NB4 (cell line): ENCODE measurements around the gene UBL7.

Source experiments
- DNase-seq: peaks from one replicate; pipeline ENCODE4 v3.0.0; 2010; ENCODE audit warnings: low read depth
- H3K4me3 ChIP-seq: one replicate; pipeline ENCODE4 v1.5.1; 2011; ENCODE audit warnings: mild to moderate bottlenecking, low read depth, low read length, moderate library complexity
- MYC ChIP-seq: IDR thresholded peaks from 2 replicates; pipeline ENCODE4 v1.6.1; 2011; ENCODE audit warnings: low read depth, low read length
- POLR2A ChIP-seq: IDR thresholded peaks from 2 replicates; pipeline ENCODE4 v1.6.1; 2011; ENCODE audit warnings: mild to moderate bottlenecking; ENCODE audit not compliant: insufficient read length; ENCODE audit errors: extremely low read depth
- TF ChIP-seq, protein P1 (sequence below): IDR thresholded peaks from one replicate; pipeline ENCODE4 v1.5.1; 2012; ENCODE audit warnings: low read depth, low read length
- TF ChIP-seq, protein P2 (sequence below): IDR thresholded peaks from 2 replicates; pipeline ENCODE4 v1.6.1; 2011; ENCODE audit warnings: low read depth, low read length

The UBL7 gene

DNA sequence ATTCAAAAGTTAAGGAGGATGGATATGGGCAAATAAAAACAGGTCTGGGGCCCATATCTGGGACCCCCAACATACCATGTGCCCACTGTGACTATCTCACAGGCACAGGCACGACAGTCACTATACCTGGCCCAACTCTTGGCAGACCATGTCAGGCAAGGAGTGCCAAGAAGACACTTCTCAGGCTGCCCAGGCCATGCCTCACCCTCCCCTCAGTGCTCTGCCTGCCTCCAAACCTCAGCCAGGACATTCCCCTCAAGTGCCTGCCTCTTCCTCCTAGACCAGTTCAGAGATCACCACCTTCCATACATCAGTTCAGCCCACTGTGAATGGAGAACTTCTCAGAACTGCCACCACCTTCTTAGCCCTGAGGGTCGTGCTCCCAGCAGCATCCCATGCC is 22.8 kb downstream of the UBL7 start:
- no peak overlapping the region for H3K4me3 ChIP-seq
- no peak for DNase-seq
- no peak for TF ChIP-seq MYC
- TF ChIP-seq, protein P1, sequence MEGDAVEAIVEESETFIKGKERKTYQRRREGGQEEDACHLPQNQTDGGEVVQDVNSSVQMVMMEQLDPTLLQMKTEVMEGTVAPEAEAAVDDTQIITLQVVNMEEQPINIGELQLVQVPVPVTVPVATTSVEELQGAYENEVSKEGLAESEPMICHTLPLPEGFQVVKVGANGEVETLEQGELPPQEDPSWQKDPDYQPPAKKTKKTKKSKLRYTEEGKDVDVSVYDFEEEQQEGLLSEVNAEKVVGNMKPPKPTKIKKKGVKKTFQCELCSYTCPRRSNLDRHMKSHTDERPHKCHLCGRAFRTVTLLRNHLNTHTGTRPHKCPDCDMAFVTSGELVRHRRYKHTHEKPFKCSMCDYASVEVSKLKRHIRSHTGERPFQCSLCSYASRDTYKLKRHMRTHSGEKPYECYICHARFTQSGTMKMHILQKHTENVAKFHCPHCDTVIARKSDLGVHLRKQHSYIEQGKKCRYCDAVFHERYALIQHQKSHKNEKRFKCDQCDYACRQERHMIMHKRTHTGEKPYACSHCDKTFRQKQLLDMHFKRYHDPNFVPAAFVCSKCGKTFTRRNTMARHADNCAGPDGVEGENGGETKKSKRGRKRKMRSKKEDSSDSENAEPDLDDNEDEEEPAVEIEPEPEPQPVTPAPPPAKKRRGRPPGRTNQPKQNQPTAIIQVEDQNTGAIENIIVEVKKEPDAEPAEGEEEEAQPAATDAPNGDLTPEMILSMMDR: no peak
- TF ChIP-seq, protein P2, sequence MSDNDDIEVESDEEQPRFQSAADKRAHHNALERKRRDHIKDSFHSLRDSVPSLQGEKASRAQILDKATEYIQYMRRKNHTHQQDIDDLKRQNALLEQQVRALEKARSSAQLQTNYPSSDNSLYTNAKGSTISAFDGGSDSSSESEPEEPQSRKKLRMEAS: no peak
- no peak for TF ChIP-seq POLR2A

DNA sequence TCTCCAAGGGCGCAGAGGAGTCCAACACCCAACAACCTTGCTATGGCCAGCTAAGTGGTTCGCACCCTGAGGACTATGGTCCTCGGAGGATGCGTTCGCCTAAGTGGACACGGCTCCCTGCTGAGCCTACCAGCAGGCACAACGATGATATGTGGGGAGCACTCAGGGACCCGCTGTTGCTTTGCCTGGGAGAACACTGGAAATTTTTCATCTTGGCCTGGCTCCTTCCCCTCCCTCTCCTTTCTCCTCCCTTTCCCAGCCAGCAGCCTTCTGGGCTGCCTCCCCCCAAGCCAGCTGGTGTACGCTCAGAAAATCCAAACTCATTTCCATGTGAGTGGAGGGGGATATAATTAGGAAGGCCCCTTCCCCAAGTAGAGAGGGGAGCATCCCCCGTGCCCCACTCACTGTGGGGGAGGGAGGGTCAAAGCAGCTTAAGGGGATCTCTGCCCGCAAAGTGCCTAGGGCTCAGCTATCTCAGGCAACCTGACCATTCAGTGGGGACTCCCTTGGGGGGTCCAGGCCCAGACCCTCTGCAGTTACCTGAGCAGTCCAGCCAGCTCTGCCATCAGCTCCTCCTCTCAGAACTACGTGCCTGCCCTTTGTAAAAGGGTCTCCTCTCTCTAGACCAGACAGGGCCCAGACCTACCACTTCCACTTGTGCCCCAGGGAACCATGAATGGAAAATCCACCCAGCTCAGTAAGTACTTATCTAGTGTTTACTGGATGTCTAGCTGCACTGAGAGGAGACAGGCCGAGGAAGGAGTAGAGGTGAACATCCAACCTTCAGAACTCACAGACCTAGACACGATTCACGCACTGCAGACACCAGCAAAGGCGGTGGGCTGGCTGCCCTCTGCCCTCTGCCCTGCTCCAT is 26.5 kb downstream of the UBL7 start:
- TF ChIP-seq MYC (no peak), POLR2A (no peak)
- TF ChIP-seq, protein P2: no peak
- TF ChIP-seq, protein P1: no peak
- H3K4me3 ChIP-seq: peak overlapping the region; percentile 55
- no peak for DNase-seq

- peak within 1 kb of the TSS; percentile 70 for H3K4me3 ChIP-seq
- DNase-seq: peak; percentile 92
- TF ChIP-seq MYC: peak; percentile 78
- TF ChIP-seq, protein P1: no peak
- TF ChIP-seq, protein P2: peak; percentile 60; the same call in 1 of the 2 replicates
- TF ChIP-seq POLR2A: peak; percentile 85
Measured at GRCh38 chr15:74433592-74434262, 27.2 kb downstream of the UBL7 start, which contains the start of gene SEMA7A. Gene SEMA7A, minus strand, starts transcription at chr15:74433958. Its CDS starts 40 bp downstream, at chr15:74433918.

- peak overlapping the region; percentile 70 for H3K4me3 ChIP-seq
- TF ChIP-seq, protein P2: peak; percentile 65
- TF ChIP-seq MYC: peak; percentile 26
- no peak for TF ChIP-seq POLR2A
- TF ChIP-seq, protein P1: no peak
- peak; percentile 42 for DNase-seq
Measured at GRCh38 chr15:74432968-74433591, 27.9 kb downstream of the UBL7 start.

GRCh38 chr15:74432271-74432967 is 28.5 kb downstream of the UBL7 start:
- TF ChIP-seq, protein P2: no peak
- TF ChIP-seq POLR2A: no peak
- H3K4me3 ChIP-seq: peak overlapping the region; percentile 61
- DNase-seq: peak; percentile 34
